Measurements from ENCODE around the gene CSNK2A1.
"Not testable (repeated sequence)": the region's sequence is repeated elsewhere in the genome, so short reads cannot be mapped to it uniquely, and the experiment has no call there.

The CSNK2A1 gene

DNA sequence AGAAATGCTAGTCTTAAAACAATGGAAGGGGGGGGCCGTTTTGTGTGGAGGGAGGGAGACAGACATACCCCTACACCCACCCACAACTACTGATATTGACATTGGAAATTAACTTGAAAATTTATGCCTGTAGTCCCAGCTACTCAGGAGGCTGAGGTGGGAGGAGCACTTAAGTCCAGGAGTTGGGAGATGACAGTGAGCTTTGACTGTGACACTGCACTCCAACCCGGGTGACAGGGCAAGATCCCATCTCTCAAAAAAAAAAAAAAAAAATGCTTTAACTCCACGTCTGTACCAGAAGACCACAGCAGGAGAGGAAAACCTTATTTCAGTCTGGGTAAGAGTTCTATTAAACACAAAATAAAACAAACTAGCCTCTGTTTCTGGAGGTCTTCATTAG is 83.4 kb downstream of the CSNK2A1 start:
- Histone ChIP-seq H4K8ac (ENCODE audit: low read depth, low read length) (no peak overlapping the region), H3K9ac (ENCODE audit: low read depth, low read length, poor library complexity) (no peak overlapping the region), H3K27ac (replicated peaks; ENCODE audit: low read length) (no peak overlapping the region), H3K18ac (ENCODE audit: low read length) (no peak overlapping the region), H3K4me1 (ENCODE audit: control insufficient read depth in 2 of 2, insufficient read depth in 1 of 2, low read depth in 1 of 2, low read length in 2 of 2) (peaks cover 4 to 10% of the 10 kb centered on the region in 2 donors), H3K4ac (ENCODE audit: low read length) (no peak overlapping the region), H2AK5ac (ENCODE audit: low read depth, low read length) (no peak overlapping the region), H3K36me3 (replicated peaks in 1 of 2; ENCODE audit: control insufficient read depth in 2 of 2, insufficient read depth in 2 of 2, low read length in 2 of 2) (peaks cover 0 to 6% of the 10 kb centered on the region in 2 donors), H2BK5ac (ENCODE audit: low read length) (no peak overlapping the region), H2BK12ac (ENCODE audit: low read length) (no peak overlapping the region), H3K4me2 (ENCODE audit: insufficient read depth, low read length, poor library complexity, severe bottlenecking) (no peak overlapping the region), H2AFZ (ENCODE audit: low read length) (no peak overlapping the region), H3K27me3 (ENCODE audit: control insufficient read depth in 3 of 3, insufficient read depth in 3 of 3, low read depth in 1 of 3, low read length in 3 of 3) (peaks cover 0 to 2% (median 0%) of the 10 kb centered on the region in 3 experiments), H2BK15ac (ENCODE audit: low read length) (no peak overlapping the region), H4K91ac (ENCODE audit: low read depth, low read length, poor library complexity) (no peak overlapping the region), H3K4me3 (ENCODE audit: low read length in 2 of 2) (no peak overlapping the region), H3K9me3 (replicated peaks in 1 of 2; ENCODE audit: control insufficient read depth in 2 of 2, insufficient read depth in 1 of 2, low read depth in 1 of 2, low read length in 2 of 2) (no peaks in the 10 kb centered on the region), H2BK120ac (ENCODE audit: low read depth, low read length) (no peak overlapping the region), H3K23ac (ENCODE audit: low read depth, low read length, poor library complexity) (no peak overlapping the region), H3K79me1 (ENCODE audit: low read depth, low read length) (peaks cover 12% of the 10 kb centered on the region), H3K14ac (ENCODE audit: low read length) (no peak overlapping the region)
- no peak for DNase-seq (ENCODE audit: low spot score)
- no CpG with 5 or more reads among the region's 3 CpGs for WGBS, 2 donors (ENCODE audit: extremely low coverage in 2 of 2, insufficient read length in 2 of 2, insufficient replicate concordance in 1 of 2)

DNA sequence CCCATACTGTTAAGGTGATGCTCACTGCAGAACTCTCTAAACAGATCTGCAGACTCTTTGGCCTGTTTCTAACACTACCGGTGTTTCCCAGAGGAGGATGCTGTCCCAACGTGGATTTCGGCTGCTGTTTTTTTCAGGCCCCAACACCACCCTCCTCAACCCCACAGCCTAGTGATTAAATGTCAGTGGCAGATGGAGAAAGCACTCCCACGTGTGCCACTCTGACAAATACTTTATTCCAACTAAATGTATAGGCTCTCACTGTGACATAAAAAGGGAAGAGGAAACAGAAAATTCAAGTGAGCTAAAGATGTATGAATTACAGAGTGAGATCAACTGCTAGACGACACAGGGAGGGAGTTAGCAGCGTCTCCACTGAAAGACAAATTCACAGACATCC is 84.8 kb downstream of the CSNK2A1 start:
- H2BK5ac ChIP-seq (ENCODE audit: low read length), result no peak overlapping the region
- no peak overlapping the region for H3K14ac ChIP-seq (ENCODE audit: low read length)
- no peak overlapping the region for H2AK5ac ChIP-seq (ENCODE audit: low read depth, low read length)
- no peak overlapping the region for H4K8ac ChIP-seq (ENCODE audit: low read depth, low read length)
- H3K4me3 ChIP-seq (ENCODE audit: low read length in 2 of 2), result no peak overlapping the region
- H3K9me3 ChIP-seq (replicated peaks in 1 of 2; ENCODE audit: control insufficient read depth in 2 of 2, insufficient read depth in 1 of 2, low read depth in 1 of 2, low read length in 2 of 2), result no peaks in the 10 kb centered on the region
- H3K79me1 ChIP-seq (ENCODE audit: low read depth, low read length), result peaks cover 12% of the 10 kb centered on the region
- H3K4me2 ChIP-seq (ENCODE audit: insufficient read depth, low read length, poor library complexity, severe bottlenecking), result no peak overlapping the region
- H2BK12ac ChIP-seq (ENCODE audit: low read length), result no peak overlapping the region
- no peak overlapping the region for H4K91ac ChIP-seq (ENCODE audit: low read depth, low read length, poor library complexity)
- H3K18ac ChIP-seq (ENCODE audit: low read length), result no peak overlapping the region
- no peak overlapping the region for H2BK120ac ChIP-seq (ENCODE audit: low read depth, low read length)
- H3K27ac ChIP-seq (replicated peaks; ENCODE audit: low read length), result no peak overlapping the region
- H2AFZ ChIP-seq (ENCODE audit: low read length), result no peak overlapping the region
- peaks cover 0 to 11% of the 10 kb centered on the region in 2 donors for H3K36me3 ChIP-seq (replicated peaks in 1 of 2; ENCODE audit: control insufficient read depth in 2 of 2, insufficient read depth in 2 of 2, low read length in 2 of 2)
- no peak overlapping the region for H2BK15ac ChIP-seq (ENCODE audit: low read length)
- peaks cover 0 to 2% (median 0%) of the 10 kb centered on the region in 3 experiments for H3K27me3 ChIP-seq (ENCODE audit: control insufficient read depth in 3 of 3, insufficient read depth in 3 of 3, low read depth in 1 of 3, low read length in 3 of 3)
- H3K9ac ChIP-seq (ENCODE audit: low read depth, low read length, poor library complexity), result no peak overlapping the region
- H3K4me1 ChIP-seq (ENCODE audit: control insufficient read depth in 2 of 2, insufficient read depth in 1 of 2, low read depth in 1 of 2, low read length in 2 of 2), result peaks cover 4 to 10% of the 10 kb centered on the region in 2 donors
- no peak for DNase-seq (ENCODE audit: low spot score)
- H3K23ac ChIP-seq (ENCODE audit: low read depth, low read length, poor library complexity), result no peak overlapping the region
- WGBS, 2 donors (ENCODE audit: extremely low coverage in 2 of 2, insufficient read length in 2 of 2, insufficient replicate concordance in 1 of 2), result no CpG with 5 or more reads among the region's 6 CpGs
- H3K4ac ChIP-seq (ENCODE audit: low read length), result no peak overlapping the region

DNA sequence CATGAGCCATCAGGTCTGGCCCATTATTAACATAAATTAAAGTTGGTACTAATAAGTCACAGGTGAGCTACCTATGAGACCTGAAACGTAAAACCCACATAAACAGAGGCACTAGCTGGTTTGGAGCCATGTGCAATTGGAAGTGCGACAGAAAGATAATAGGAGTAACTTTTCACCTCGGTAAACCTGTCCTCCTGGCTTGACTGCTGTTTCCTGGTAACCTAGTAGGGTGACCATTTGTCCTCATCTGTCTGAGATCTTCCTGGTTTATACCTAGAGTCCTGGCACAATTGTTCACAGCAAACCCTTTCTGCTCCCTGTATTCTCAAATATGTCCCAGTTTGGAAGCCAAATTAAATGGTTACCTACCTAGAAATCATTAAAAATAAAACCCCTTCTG is 88.6 kb downstream of the CSNK2A1 start:
- no peak overlapping the region for H2BK15ac ChIP-seq (ENCODE audit: low read length)
- peaks cover 0 to 21% of the 10 kb centered on the region in 2 donors for H3K36me3 ChIP-seq (replicated peaks in 1 of 2; ENCODE audit: control insufficient read depth in 2 of 2, insufficient read depth in 2 of 2, low read length in 2 of 2)
- no peak overlapping the region for H3K14ac ChIP-seq (ENCODE audit: low read length)
- no CpG with 5 or more reads among the region's 3 CpGs for WGBS, 2 donors (ENCODE audit: extremely low coverage in 2 of 2, insufficient read length in 2 of 2, insufficient replicate concordance in 1 of 2)
- DNase-seq (ENCODE audit: low spot score), result no peak
- H4K91ac ChIP-seq (ENCODE audit: low read depth, low read length, poor library complexity), result no peak overlapping the region
- H3K4me2 ChIP-seq (ENCODE audit: insufficient read depth, low read length, poor library complexity, severe bottlenecking), result no peak overlapping the region
- no peak overlapping the region for H2AFZ ChIP-seq (ENCODE audit: low read length)
- H2BK5ac ChIP-seq (ENCODE audit: low read length), result no peak overlapping the region
- no peak overlapping the region for H3K4ac ChIP-seq (ENCODE audit: low read length)
- H4K8ac ChIP-seq (ENCODE audit: low read depth, low read length), result no peak overlapping the region
- H3K4me1 ChIP-seq (ENCODE audit: control insufficient read depth in 2 of 2, insufficient read depth in 1 of 2, low read depth in 1 of 2, low read length in 2 of 2), result no peaks in the 10 kb centered on the region
- no peaks in the 10 kb centered on the region for H3K9me3 ChIP-seq (replicated peaks in 1 of 2; ENCODE audit: control insufficient read depth in 2 of 2, insufficient read depth in 1 of 2, low read depth in 1 of 2, low read length in 2 of 2)
- no peak overlapping the region for H3K23ac ChIP-seq (ENCODE audit: low read depth, low read length, poor library complexity)
- no peak overlapping the region for H3K4me3 ChIP-seq (ENCODE audit: low read length in 2 of 2)
- no peaks in the 10 kb centered on the region for H3K27me3 ChIP-seq (ENCODE audit: control insufficient read depth in 3 of 3, insufficient read depth in 3 of 3, low read depth in 1 of 3, low read length in 3 of 3)
- H3K9ac ChIP-seq (ENCODE audit: low read depth, low read length, poor library complexity), result no peak overlapping the region
- H2BK12ac ChIP-seq (ENCODE audit: low read length), result no peak overlapping the region
- H3K18ac ChIP-seq (ENCODE audit: low read length), result no peak overlapping the region
- H2AK5ac ChIP-seq (ENCODE audit: low read depth, low read length), result no peak overlapping the region
- no peak overlapping the region for H2BK120ac ChIP-seq (ENCODE audit: low read depth, low read length)
- H3K27ac ChIP-seq (replicated peaks; ENCODE audit: low read length), result no peak overlapping the region
- H3K79me1 ChIP-seq (ENCODE audit: low read depth, low read length), result peaks cover 6% of the 10 kb centered on the region

DNA sequence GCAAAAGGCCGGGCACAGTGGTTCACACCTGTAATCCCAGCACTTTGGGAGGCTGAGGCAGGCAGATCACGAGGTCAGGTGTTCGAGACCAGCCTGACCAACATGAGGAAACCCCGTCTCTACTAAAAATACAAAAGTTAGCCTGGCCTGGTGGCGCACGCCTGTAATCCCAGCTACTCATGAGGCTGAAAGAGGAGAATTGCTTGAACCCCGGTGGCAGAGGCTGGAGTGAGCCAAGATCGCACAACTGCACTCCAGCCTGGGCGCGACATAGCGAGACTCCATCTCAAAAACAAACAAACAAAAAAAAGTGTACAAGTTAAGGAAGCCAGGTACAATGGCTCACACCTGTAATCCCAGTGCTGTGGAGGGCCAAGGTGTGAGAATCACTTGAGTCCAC is 91.6 kb downstream of the CSNK2A1 start:
- H3K4me3 ChIP-seq (ENCODE audit: low read length in 2 of 2); DNase-seq (ENCODE audit: low spot score); H3K9me3 ChIP-seq (replicated peaks in 1 of 2; ENCODE audit: control insufficient read depth in 2 of 2, insufficient read depth in 1 of 2, low read depth in 1 of 2, low read length in 2 of 2); H2AK5ac ChIP-seq (ENCODE audit: low read depth, low read length); H2AFZ ChIP-seq (ENCODE audit: low read length); H4K8ac ChIP-seq (ENCODE audit: low read depth, low read length); H3K14ac ChIP-seq (ENCODE audit: low read length); H2BK12ac ChIP-seq (ENCODE audit: low read length); H3K9ac ChIP-seq (ENCODE audit: low read depth, low read length, poor library complexity); H3K18ac ChIP-seq (ENCODE audit: low read length); H3K23ac ChIP-seq (ENCODE audit: low read depth, low read length, poor library complexity); H2BK15ac ChIP-seq (ENCODE audit: low read length); H4K91ac ChIP-seq (ENCODE audit: low read depth, low read length, poor library complexity); H3K4me1 ChIP-seq (ENCODE audit: control insufficient read depth in 2 of 2, insufficient read depth in 1 of 2, low read depth in 1 of 2, low read length in 2 of 2); H3K4me2 ChIP-seq (ENCODE audit: insufficient read depth, low read length, poor library complexity, severe bottlenecking); H3K27ac ChIP-seq (replicated peaks; ENCODE audit: low read length); H3K4ac ChIP-seq (ENCODE audit: low read length); H3K79me1 ChIP-seq (ENCODE audit: low read depth, low read length); H3K27me3 ChIP-seq (ENCODE audit: control insufficient read depth in 3 of 3, insufficient read depth in 3 of 3, low read depth in 1 of 3, low read length in 3 of 3); H2BK5ac ChIP-seq (ENCODE audit: low read length); H2BK120ac ChIP-seq (ENCODE audit: low read depth, low read length): not testable (repeated sequence)
- peaks cover 2 to 23% of the 10 kb centered on the region in 2 donors for H3K36me3 ChIP-seq (replicated peaks in 1 of 2; ENCODE audit: control insufficient read depth in 2 of 2, insufficient read depth in 2 of 2, low read length in 2 of 2)
- no CpG with 5 or more reads among the region's 11 CpGs for WGBS, 2 donors (ENCODE audit: extremely low coverage in 2 of 2, insufficient read length in 2 of 2, insufficient replicate concordance in 1 of 2)

Measured in neuronal stem cell (in vitro differentiated cells).